Measurements from ENCODE around the gene FAM227B. TPM values are rescaled to one million over a fixed set of nuclear protein-coding genes. Genes with fewer than 3 reads are reported as not detected.

Gene FAM227B
- total RNA-seq, 1 donor from 2014 or later = 3.8 TPM

- TF ChIP-seq CTCF (IDR thresholded peaks at IDR 0.05; ENCODE audit: unreplicated experiment) = no peak
- no peaks in the 10 kb centered on the region for H3K4me1 Mint-ChIP-seq (ENCODE audit: unreplicated experiment)
- no peak for DNase-seq (ENCODE audit: low spot score)
- no peak overlapping the region for H3K4me3 Mint-ChIP-seq (ENCODE audit: unreplicated experiment)
- H3K36me3 Mint-ChIP-seq (ENCODE audit: low read depth, unreplicated experiment) = no peaks in the 10 kb centered on the region
- H3K27ac Mint-ChIP-seq (ENCODE audit: unreplicated experiment) = no peak overlapping the region
- no peaks in the 10 kb centered on the region for H3K27me3 Mint-ChIP-seq (ENCODE audit: unreplicated experiment)
- no peaks in the 10 kb centered on the region for H3K9me3 Mint-ChIP-seq (ENCODE audit: unreplicated experiment)
These were observed 156.1 kb downstream of the FAM227B start for GRCh38 chr15:49464522-49464921.

- TF ChIP-seq CTCF (IDR thresholded peaks at IDR 0.05; ENCODE audit: unreplicated experiment) = no peak
- no peak overlapping the region for H3K27ac Mint-ChIP-seq (ENCODE audit: unreplicated experiment)
- DNase-seq (ENCODE audit: low spot score) = no peak
- no peaks in the 10 kb centered on the region for H3K36me3 Mint-ChIP-seq (ENCODE audit: low read depth, unreplicated experiment)
- H3K4me1 Mint-ChIP-seq (ENCODE audit: unreplicated experiment) = no peaks in the 10 kb centered on the region
- H3K4me3 Mint-ChIP-seq (ENCODE audit: unreplicated experiment) = no peak overlapping the region
- no peaks in the 10 kb centered on the region for H3K27me3 Mint-ChIP-seq (ENCODE audit: unreplicated experiment)
- H3K9me3 Mint-ChIP-seq (ENCODE audit: unreplicated experiment) = no peaks in the 10 kb centered on the region
These were observed 158.3 kb downstream of the FAM227B start for GRCh38 chr15:49462232-49462844.

DNA sequence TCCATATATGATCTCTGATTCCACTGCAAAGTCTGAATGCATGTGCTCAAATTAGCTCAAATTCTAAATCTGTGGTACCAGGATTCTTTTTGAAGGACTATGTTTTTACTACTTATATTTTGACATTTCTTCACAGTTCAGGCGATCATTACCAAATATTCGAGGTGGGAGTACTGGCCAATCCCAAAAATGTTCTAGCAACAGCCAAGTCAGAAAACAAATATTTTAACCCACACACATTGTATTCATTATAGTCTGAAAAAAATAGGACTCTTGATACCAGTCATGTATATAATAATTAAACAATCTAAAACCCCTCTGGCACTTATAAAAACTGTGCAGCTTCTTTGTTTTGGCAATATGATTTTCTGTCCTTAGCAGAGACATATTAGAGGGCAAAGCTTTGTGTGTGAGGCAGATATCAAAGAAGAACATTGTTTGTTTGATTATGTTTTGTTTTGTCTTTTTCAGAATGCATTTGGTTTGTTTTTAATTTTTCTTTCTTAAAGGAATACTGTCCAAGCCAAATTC lies 160.1 kb downstream of the FAM227B start:
- H3K36me3 Mint-ChIP-seq (ENCODE audit: low read depth, unreplicated experiment) = no peaks in the 10 kb centered on the region
- no peaks in the 10 kb centered on the region for H3K4me1 Mint-ChIP-seq (ENCODE audit: unreplicated experiment)
- no peaks in the 10 kb centered on the region for H3K9me3 Mint-ChIP-seq (ENCODE audit: unreplicated experiment)
- DNase-seq (ENCODE audit: low spot score) = no peak
- H3K27ac Mint-ChIP-seq (ENCODE audit: unreplicated experiment) = no peak overlapping the region
- no peaks in the 10 kb centered on the region for H3K27me3 Mint-ChIP-seq (ENCODE audit: unreplicated experiment)
- no peak for TF ChIP-seq CTCF (IDR thresholded peaks at IDR 0.05; ENCODE audit: unreplicated experiment)
- H3K4me3 Mint-ChIP-seq (ENCODE audit: unreplicated experiment) = no peak overlapping the region

DNA sequence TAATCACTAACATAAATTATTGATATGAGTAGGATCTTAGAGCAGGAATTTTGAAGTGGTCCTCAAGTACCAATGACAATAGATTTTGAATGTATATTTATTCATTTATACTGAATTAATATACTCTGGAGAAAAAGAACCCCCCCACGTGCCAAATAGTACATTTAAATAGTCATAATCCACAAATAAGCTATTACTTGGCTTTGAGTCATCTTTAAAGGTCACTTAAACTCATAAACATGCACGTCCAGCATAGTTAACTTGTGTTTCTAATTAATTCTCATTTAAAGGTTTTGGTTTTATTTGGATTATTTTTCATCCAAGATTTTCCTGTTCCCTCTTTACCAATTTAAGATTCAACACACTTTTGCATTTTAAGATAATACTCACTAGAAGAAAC lies 162.5 kb downstream of the FAM227B start:
- no peaks in the 10 kb centered on the region for H3K4me1 Mint-ChIP-seq (ENCODE audit: unreplicated experiment)

More for the DNA sequence above, 162.5 kb downstream of the FAM227B start:
- no peak for DNase-seq (ENCODE audit: low spot score)
- no peaks in the 10 kb centered on the region for H3K27me3 Mint-ChIP-seq (ENCODE audit: unreplicated experiment)
- no peaks in the 10 kb centered on the region for H3K9me3 Mint-ChIP-seq (ENCODE audit: unreplicated experiment)
- no peaks in the 10 kb centered on the region for H3K36me3 Mint-ChIP-seq (ENCODE audit: low read depth, unreplicated experiment)
- no peak overlapping the region for H3K27ac Mint-ChIP-seq (ENCODE audit: unreplicated experiment)
- TF ChIP-seq CTCF (IDR thresholded peaks at IDR 0.05; ENCODE audit: unreplicated experiment) = no peak
- no peak overlapping the region for H3K4me3 Mint-ChIP-seq (ENCODE audit: unreplicated experiment)
